ENCODE results near the gene PANK4.

- TF ChIP-seq EZH2 (IDR thresholded peaks at IDR 0.05) (no peak), POLR2AphosphoS5 (IDR thresholded peaks at IDR 0.05; ENCODE audit: borderline replicate concordance, low read depth, low read length) (no peak), FOXP2 (optimal IDR thresholded peaks at IDR 0.05; ENCODE audit: control extremely low read depth, extremely low read length, insufficient read depth) (no peak)
Observed at GRCh38 chr1:2553871-2554620, 27.6 kb upstream of the PANK4 start.
